Omental fat pad (tissue), 4 donors: ENCODE data around the gene STAG1. TPM values are rescaled to one million over a fixed set of nuclear protein-coding genes. Genes with fewer than 3 reads are reported as not detected.
"Not testable (repeated sequence)": the region's sequence is repeated elsewhere in the genome, so short reads cannot be mapped to it uniquely, and the experiment has no call there.

Experiments used
- ATAC-seq: fragments of 150-250 bp; one replicate; pipeline ENCODE4 v1.9.1; 2016; ENCODE audit warnings: mild to moderate bottlenecking, moderate library complexity; ENCODE audit not compliant: low FRiP score
- DNase-seq: peaks from one replicate; pipeline ENCODE4 v3.0.0-alpha.2; 2019; ENCODE audit warnings: low spot score
- total RNA-seq, 4 donors: library from RNA; depleted of rRNA; stranded (reverse); fragments of >200 nt; gene quantifications; one replicate each; pipeline ENCODE4 v1.1.0, GENCODE V29; 2016
- TF ChIP-seq, protein P1 (sequence below), 3 donors: fragments of 450-650 bp; IDR thresholded peaks; one replicate each; pipeline ENCODE4 v1.5.1; 2016 to 2017; ENCODE audit warnings: antibody characterized with exemption in 3 of 3, mild to moderate bottlenecking in 3 of 3, moderate library complexity in 2 of 3

Gene STAG1
- total RNA-seq, 4 donors from 2014 or later = 37.6 to 57.5 (median 41.6) TPM

DNA sequence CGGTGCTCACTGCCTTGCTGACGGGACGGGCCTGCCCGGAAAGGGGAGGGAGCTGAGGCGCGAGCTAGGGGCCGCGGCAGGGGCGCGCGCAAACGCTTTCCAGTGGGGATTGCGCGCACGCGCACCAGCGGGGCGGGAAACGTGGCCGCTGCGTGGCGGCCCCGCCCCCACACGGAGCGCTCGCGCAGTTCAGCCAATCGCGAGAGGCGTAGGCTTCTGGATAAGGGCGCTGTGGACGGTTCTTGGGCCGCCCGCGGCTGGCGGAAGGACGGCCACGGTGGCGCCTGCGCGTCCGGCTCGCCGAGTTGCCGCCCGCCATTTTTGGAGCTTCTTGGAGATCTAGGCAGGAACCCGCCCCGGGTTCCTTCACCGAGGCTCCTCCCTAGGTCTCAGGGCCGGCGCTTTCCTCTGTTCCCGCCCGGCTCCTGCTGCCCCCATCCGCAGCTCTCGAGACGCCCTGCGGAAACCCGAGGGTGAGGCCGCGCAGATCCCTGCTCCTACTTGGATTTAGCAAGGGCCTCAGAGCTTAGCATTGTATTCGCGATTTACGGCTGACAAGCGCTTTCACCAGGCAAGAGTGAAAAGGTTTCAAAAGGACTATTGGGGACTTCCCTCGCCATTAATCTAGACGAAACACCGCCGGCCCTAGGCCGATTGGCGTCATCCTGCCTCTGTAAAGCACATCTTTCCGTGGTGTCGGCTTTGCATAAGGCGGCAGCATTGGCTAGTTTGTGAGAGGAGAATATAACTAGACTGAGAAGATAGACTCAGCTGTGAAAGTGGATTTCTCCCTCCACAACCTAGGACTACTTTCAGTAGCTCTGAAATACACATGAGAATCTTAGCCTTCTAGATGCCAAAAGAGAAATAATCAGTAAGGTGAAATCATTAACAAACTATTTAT lies 496 bp upstream of the STAG1 start:
- TF ChIP-seq, protein P1, sequence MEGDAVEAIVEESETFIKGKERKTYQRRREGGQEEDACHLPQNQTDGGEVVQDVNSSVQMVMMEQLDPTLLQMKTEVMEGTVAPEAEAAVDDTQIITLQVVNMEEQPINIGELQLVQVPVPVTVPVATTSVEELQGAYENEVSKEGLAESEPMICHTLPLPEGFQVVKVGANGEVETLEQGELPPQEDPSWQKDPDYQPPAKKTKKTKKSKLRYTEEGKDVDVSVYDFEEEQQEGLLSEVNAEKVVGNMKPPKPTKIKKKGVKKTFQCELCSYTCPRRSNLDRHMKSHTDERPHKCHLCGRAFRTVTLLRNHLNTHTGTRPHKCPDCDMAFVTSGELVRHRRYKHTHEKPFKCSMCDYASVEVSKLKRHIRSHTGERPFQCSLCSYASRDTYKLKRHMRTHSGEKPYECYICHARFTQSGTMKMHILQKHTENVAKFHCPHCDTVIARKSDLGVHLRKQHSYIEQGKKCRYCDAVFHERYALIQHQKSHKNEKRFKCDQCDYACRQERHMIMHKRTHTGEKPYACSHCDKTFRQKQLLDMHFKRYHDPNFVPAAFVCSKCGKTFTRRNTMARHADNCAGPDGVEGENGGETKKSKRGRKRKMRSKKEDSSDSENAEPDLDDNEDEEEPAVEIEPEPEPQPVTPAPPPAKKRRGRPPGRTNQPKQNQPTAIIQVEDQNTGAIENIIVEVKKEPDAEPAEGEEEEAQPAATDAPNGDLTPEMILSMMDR (IDR thresholded peaks at IDR 0.05) = peak in 1 of 3 donors; percentile 83
- ATAC-seq (peak; percentile 98), DNase-seq (peak; percentile 95)

DNA sequence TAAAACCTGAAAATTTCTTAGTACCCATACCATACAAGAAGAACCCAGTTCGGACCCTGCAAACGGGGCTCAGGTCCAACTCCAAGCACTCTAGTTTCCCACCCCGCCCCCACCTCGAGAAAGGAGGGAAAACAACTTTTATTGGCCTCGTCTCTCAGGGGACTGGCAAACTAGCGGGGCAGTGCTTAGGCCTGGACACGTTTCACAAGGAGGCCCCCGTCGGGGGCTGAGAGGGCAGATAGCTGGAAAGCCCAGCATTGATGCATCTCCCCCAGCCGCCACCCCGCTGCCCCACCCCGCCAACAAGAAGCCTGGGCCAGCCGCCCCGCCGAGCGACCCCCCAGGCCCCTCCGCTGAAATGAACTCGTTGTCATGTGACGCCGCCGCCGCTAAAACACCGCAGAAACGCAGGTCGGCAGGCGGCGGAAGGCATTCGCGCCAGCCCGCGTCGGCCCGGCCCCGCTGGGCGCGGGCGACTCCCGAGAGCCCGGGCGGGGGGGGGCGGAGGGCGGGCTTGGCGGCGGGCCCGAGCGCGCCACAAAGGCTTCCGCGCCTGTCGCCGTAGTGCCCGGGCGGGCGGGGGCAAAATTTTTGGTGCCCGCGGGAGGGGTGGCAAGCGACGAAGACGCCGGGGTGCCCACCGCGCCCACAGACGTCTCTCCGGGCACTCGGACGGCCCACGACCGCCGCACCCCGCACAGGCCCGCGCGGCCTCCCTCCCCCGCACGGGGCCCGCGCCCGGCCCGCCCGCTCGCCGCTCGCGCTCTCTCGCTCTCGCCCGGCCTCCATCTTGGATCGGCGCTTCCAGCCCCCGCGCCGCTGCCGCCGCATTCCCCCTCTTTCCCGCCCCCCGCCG lies 634 bp downstream of the STAG1 start:
- TF ChIP-seq, protein P1 (IDR thresholded peaks at IDR 0.05) = no peak
- ATAC-seq = peak; percentile 38
- DNase-seq = peak; percentile 42

DNA sequence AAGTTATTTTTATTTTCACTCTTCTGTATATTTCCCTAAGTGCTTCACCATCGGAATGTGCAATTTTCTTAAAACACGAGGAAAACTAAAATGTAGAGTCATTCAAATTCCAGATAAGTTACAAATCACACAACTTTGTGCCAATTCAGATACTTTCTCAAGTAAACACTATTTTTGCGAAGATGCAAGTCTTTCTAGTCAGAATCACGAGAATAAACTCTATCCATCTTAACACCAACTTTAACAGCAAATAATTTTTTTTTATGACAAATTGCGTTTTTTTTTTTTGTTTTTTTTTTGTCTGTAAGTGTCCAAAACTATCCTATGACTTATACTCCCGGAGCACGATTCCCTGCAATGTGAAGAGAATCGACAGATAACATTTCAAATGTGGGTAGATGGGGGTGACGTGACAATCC lies 1.3 kb downstream of the STAG1 start:
- DNase-seq = no peak
- no peak for ATAC-seq
- TF ChIP-seq, protein P1 (IDR thresholded peaks at IDR 0.05) = no peak

DNA sequence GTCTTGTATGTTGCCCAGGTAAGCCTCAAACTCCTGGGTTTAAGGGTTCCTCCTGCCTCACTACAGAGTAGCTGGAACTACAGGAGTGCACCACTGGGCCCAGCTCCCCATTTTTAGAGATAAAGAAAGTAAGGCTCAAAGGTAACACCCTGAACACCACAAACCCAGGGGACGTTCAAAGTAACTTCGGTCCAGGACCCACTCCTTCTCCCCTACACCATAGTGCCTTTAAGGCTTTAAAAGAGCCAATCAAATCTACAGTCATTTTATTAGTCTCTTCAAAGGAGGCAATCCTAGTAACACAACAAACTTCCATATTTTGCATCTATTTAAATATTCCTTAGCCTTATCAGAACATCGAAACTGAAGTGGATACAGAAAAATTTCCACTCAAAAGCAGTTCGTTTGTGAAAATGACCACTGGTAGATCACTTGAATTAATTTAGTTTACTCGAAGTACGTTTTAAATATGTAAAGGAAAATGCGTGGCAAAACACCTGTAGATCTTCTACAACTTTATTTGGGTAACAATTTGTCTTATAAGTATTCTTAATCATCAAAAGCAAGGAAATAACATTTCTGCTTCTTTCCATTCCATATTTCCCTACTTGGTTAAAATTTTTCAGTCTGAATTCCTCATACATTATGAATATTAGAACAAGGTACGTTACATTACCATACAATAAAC lies 1.8 kb downstream of the STAG1 start:
- no peak for ATAC-seq
- DNase-seq = no peak
- TF ChIP-seq, protein P1 (IDR thresholded peaks at IDR 0.05) = no peak

DNA sequence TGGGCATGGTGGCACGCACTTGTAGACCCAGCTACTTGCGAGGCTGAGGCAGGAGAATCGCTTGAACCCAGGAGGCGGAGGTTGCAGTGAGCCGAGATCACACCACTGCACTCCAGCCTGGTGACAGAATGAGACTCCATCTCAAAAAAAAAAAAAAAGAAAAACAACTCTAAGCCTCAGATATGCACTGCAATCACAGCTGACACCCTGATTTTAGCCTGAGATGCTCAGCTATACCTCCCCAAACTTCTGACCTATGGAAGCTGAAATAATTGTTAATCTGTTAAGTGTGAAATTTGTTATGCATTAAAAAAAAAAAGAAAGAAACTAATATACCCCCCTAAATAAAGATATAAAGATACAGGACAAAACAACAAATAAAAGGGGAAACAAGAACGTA lies 2.6 kb downstream of the STAG1 start:
- not testable (repeated sequence) for DNase-seq, ATAC-seq

DNA sequence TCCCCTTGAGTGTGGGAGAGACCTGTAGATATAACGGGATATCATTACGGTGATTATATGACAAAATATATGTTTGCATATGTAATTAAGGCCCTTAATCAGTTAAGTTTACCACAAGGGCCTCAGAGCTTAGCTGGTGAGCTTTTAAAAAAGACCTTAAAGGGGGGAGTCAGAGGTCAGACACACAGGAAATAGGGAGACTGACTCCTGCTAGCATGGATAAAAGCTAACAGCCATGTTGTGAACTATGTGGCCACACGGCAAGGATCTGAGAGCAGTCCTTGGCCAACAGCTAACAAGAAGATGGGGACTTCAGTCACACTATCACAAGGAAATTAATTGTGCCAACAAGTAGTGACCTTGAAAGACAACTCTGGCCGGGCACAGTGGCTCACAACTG lies 3.1 kb downstream of the STAG1 start:
- no peak for ATAC-seq
- no peak for DNase-seq
- TF ChIP-seq, protein P1 (IDR thresholded peaks at IDR 0.05) = no peak

DNA sequence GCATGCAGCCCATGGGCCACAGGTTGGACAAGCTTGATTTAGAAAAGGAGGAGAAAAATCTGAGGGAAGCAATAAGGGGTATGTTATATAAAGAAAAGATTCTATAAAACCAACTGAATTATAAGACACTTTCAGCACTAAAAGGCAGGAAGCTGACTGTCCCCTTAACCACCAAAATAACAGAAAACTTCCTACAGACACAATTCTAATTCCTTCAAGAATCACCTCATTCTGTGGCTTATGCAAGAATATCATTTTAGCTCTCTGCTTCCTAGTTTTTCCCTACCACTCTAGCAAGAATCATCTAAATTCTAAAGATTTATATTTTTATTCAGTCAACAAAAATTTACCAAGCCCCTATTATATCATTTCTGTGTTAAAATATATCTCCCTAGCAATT lies 6.3 kb downstream of the STAG1 start:
- no peak for ATAC-seq
- TF ChIP-seq, protein P1 (IDR thresholded peaks at IDR 0.05) = no peak
- DNase-seq = no peak
